ENCODE measurements around the gene ARHGEF2. TPM values are rescaled to one million over a fixed set of nuclear protein-coding genes. Genes with fewer than 3 reads are reported as not detected.

ARHGEF2 gene
- polyA plus RNA-seq, 10 donors = 97.7 to 165 (median 139) TPM

DNA sequence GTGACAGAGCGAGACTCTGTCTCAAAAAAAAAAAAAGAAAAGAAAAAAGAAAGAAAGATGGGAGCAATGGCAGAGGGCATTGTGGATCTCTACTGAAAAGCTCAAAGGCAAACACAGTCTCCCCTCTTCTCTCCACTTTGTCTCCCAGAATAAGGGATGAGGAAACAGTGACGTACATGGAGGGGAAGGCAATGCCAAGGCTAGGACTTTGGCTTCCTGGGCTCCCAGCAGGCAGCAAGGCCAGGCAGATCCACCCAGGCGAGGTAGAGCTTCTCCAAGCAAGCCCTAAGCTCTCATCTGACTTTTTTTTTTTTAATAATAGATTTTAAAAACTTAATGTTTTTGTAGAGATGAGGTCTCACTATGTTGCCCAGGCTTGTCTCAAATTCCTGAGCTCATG, 4.6 kb downstream of the ARHGEF2 start:
- DNase-seq = no peak

- no peak for DNase-seq
These were observed 6.2 kb downstream of the ARHGEF2 start for GRCh38 chr1:155971910-155972809.

DNA sequence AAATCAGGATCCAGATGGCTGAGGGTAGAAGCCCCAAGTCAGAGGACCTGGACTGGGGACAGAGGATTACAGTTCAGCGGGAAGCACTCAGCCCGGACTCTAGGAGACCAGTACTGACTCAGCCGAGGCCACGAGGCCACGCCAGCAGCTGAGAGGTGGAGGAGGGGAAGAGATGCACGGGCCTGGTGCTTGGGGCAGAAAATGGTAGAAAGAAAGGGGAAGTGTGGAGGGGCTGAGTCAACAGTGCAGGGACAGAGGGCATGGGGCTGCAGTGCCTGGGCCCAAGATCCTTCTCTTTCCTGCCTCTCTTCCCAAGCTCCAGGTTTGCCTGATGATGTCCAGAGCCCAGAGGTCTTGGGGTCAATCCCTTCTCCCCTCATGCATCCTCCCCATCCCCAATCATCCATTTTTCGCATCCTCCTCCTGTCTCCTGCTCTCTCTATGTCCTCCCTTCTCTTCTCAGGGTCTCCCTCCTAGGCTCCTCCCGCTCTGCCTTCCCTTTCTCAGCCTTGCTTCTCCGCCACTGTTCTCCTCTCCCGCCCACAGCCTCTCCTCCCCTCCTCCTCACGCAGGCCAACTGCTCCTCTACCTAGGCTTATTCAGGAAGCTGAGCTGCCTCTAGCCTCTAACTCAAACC, 7.7 kb downstream of the ARHGEF2 start:
- peak in 1 of 3 donors; percentile 60 for DNase-seq

DNA sequence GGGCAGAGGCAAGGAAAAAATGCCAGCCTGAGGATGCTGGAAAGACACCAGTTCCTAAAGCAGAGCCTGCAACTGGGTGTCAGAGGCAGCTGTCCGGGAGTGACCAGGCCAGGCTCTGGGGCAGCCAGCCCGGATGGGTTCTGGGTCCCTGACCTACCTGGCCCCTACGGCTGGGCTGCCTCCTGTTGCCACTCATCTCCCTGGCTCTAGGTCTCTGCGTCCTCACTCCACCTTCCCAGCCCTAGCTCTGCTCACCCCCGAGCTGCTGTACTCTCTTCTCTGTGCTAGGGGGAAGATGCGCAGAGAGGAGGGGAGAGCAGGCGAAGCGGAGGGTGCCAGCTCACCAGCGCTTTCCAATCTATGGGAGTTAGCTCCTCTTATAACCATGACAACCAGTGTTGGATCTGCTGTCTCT, 9.0 kb downstream of the ARHGEF2 start:
- DNase-seq = peak in 1 of 3 donors; percentile 41

DNA sequence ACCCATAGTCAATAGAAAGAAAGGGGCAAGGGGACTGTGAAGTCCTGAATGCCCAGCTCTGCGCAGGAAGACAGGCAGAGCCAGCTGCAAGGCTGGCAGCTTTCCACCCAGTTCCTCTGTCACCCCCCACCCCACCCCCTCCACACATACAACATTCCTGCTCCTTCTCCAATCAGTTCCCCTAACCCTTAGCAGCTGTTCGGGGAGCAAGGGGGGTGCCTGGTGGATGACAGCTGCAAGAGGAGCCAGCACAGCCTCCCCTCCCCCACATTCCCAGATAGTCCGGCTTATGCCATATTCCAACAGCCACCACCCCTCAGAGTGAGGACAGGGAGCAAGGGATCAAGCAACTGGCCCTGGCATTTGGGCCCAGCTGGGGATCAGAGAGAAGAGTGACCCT, 9.7 kb downstream of the ARHGEF2 start:
- peak; percentile 85 to 91 (median 89) for DNase-seq

DNA sequence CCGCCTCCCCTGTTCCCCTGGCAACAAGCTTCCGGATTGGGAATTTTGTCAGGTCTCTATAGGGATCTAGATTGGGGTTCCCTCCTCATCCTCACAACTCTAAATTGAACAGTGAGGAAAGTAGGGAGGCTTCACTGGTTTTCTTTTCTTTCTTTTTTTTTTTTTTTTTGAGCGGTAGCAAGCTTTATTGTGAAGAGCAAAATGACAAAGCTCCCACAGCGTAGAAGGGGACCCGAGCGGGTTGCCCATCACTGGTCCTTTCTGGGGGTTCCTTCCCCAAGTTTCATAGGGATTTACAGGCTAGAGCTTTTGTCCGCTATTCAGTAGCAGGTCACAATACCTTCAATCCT, 10.3 kb downstream of the ARHGEF2 start:
- DNase-seq = no peak

GRCh38 chr1:155967341-155968050, 10.9 kb downstream of the ARHGEF2 start:
- peak in 1 of 3 donors; percentile 52 for DNase-seq

DNA sequence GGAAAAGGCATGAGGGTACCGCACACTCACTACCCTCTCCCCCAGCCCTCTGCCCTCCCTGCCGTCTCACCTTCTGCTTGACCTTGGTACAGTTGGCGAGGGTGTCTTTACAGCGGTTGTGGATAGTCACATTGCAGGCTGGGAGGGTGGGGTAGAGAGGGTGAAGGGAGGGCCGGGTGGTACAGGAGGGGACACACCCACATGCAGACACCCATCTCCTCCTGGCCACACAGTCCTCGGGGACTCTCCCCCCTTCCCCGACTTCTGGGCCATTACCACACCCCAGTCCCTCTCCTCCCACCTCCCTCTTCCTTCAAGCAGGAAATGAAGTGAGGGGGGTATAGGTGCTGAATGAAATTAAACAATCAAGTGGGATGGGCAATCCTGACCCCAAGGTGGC, 11.6 kb downstream of the ARHGEF2 start:
- DNase-seq = no peak

- DNase-seq = no peak
These were observed 12.2 kb downstream of the ARHGEF2 start for GRCh38 chr1:155966135-155966534.

DNA sequence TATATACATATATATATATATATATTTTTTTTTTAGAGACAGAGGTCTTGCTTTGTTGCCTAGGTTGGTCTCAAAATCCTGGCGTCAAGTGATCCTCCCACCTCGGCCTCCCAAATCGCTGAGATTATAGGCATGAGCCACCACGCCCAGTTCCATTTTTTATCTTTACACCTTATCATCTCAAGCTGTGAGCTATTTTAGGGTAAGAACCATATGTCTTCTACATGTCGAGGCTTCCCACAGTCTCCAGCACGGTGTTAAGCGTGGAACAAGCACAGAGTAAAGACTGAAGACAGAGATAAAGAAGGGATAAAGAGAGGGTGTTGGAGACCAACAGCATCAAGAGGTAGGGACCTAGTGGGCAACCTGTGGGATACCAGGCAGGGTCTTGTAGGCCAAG, 14.2 kb downstream of the ARHGEF2 start:
- no peak for DNase-seq

DNA sequence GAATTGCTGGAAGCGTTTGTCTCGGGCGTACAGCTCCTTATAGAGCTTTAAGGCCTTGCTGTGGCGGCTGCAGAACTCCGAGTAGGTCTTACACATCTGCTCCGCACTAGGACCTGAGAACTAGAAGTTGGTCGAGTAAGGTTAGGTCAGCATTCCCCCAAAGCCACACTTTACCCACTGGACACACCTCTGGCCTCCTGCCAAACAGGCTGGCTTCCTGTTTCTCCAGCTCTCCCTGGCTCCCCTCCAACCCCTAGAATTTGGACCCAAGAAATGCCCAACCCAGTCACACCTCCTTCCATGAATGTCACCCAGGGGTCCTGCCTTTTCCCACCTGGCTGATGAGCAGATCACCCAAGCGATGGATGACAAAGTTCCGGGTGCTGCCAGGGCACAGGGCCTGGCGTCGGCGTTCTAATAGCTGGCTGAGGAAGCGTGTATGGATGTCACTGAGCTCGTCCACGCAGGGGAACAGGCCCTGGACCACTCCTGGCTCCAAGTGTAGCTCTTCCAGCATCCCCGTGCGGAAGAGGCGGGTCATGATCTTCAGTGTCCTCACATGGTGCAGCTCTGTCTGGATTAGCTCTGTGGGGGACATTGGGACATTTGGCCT, 15.6 kb downstream of the ARHGEF2 start:
- no peak for DNase-seq

DNA sequence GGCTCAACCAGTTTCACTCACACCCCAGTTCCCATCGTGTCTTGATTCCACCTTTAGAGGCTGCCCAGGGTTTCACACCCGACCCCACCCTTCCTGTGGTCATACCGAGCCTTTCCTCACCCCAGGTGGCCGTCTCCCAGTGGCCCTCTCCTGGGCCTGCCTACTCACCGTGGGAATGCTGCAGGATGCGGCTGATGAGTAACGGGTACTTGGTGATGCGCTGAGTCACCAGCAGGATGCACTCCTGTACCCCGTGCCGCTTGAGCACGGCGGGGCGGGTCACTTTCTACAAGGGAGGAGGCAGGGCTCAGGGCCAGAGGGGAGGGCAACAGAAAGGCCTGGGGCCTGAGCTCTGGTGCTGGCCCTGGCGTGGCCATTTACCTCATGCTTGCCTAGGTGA, 16.4 kb downstream of the ARHGEF2 start:
- peak in 1 of 3 donors; percentile 70 for DNase-seq

DNA sequence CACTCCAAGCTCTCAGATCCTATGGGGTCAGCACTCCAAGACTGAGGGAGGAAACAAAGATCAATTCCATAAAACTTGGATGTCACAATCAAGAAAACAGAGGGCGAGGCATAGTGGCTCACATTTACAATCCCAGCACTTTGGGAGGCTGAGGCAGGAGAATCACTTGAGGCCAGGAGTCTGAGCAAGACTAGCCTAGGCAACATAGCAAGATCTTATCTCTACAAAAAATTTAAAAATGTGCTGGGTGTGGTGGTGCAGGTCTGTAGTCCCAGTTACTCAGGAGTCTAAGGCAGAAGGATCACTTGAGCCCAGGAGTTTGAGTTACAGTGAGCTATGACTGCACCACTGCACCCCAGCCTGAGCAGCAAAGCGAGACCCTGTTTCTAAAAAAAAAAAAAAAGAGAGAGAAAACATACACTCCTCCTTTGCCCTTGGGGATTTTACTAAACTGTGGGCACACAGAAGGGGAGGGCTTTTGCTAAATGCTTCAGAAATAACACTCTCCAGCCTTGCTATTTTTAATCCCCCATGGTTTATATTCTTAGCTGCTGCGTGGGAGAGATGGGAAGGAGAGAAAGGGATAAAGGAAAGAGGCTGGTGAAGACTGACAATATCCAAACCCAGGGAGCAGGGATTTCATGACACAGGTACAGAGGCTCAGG, 18.1 kb downstream of the ARHGEF2 start:
- no peak for DNase-seq

- no peak for DNase-seq
These were observed 20.9 kb downstream of the ARHGEF2 start for GRCh38 chr1:155957411-155957915.

- DNase-seq = no peak
These were observed 23.7 kb downstream of the ARHGEF2 start for GRCh38 chr1:155954645-155955044.

DNA sequence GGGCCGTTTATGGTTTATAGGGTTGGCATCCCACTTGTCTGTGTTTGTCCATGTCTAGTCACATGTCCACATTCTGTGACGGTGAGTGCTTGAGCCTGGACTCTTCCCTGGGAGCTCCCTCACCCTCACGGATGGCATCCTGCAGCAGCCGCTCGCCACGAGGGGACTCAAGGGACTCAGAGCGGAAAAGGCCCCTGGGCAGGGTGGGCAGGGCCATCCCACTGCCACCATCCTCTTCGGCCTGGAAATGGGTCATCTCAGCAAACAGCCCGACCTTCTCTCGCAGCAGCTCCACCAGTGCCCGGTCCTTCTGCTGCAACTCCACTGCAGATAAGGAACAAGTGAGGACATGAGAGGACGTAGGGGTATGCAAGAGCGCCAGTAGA, 25.8 kb downstream of the ARHGEF2 start:
- no peak for DNase-seq

GRCh38 chr1:155951753-155952504, 26.4 kb downstream of the ARHGEF2 start:
- DNase-seq = no peak

GRCh38 chr1:155950829-155951228, 27.5 kb downstream of the ARHGEF2 start:
- no peak for DNase-seq

DNA sequence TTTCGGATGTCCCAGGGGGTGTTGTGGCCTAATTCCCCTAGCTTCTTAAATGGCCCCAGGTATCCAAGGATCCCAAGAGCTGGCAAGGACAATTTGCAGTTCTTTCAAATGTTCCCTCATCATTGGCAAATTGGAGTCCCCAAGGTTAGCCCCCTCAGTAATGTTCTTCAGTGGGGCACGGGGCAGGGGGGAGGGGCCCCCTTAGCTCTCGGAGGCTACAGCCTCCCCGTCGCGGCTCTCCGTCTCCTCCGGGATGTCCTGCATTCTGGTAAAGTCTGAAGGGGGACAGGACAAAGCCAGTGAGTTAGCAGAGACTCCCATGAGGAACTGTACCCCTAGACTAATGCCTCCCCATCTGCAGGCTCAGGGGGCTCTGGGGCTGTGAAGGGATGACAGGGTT, 30.6 kb downstream of the ARHGEF2 start:
- DNase-seq = no peak

DNA sequence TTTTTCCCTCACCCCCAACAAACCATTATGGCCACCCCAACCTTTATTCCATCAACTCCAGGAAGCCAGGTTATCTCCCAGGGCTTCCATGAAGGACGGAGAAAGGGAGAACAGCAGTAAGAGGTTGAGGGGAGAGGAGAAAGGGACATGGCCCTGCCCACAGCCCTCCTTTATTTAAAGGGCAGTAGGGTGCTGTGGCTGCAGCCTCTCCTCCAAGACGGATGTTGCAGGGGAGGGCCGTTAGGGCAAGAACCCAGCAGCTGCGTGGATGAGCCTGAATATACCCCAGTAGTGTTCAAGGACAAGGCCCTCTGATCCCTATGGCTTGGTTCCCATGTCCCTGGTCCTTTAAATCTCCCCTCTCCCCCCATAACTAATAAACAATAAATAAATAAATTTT, 31.1 kb downstream of the ARHGEF2 start:
- no peak for DNase-seq
